ENCODE results near the gene LYSMD1. TPM values are rescaled to one million over a fixed set of nuclear protein-coding genes. Genes with fewer than 3 reads are reported as not detected.

Gene LYSMD1
- total RNA-seq, 3 donors from 2014 or later: 3.0 to 4.4 (median 3.5) TPM

Other genes with a start within 250 kb of the LYSMD1 start
- 10 to 100 TPM; 37.0 to 40.7 (median 40.7) TPM for gene SETDB1, start 239.5 kb downstream of the LYSMD1 start, total RNA-seq
- gene CERS2, start 191.1 kb downstream of the LYSMD1 start, total RNA-seq: 100 to 1,000 TPM; 199 to 208 (median 200) TPM
- not detected for gene ANXA9, start 183.6 kb downstream of the LYSMD1 start, total RNA-seq
- gene MINDY1, start 159.0 kb downstream of the LYSMD1 start, total RNA-seq: 1 to 10 TPM; 5.0 to 7.0 (median 6.5) TPM
- 10 to 100 TPM; 11.0 to 13.7 (median 11.9) TPM for gene PRUNE1, start 157.5 kb downstream of the LYSMD1 start, total RNA-seq
- under 1 TPM; 0.22 to 0.53 (median 0.28) TPM for gene BNIPL, start 129.3 kb downstream of the LYSMD1 start, total RNA-seq
- gene C1orf56, start 118.2 kb downstream of the LYSMD1 start, total RNA-seq: 1 to 10 TPM in 2 of 3 donors, under 1 TPM in 1; 0.99 to 1.3 (median 1.1) TPM
- 100 to 1,000 TPM; 126 to 148 (median 142) TPM for gene CDC42SE1, start 106.3 kb downstream of the LYSMD1 start, total RNA-seq
- gene MLLT11, start 105.5 kb downstream of the LYSMD1 start, total RNA-seq: 1 to 10 TPM; 2.3 to 2.8 (median 2.6) TPM
- gene GABPB2, start 95.1 kb downstream of the LYSMD1 start, total RNA-seq: 10 to 100 TPM; 22.0 to 25.7 (median 22.2) TPM
- 1 to 10 TPM in 1 of 3 donors, under 1 TPM in 2; 0.78 to 1.3 (median 0.84) TPM for gene SEMA6C, start 19.3 kb downstream of the LYSMD1 start, total RNA-seq
- gene TNFAIP8L2, start 9.3 kb downstream of the LYSMD1 start, total RNA-seq: 10 to 100 TPM; 15.8 to 18.3 (median 18.2) TPM
- 10 to 100 TPM; 92.8 to 95.0 (median 93.3) TPM for gene SCNM1, start 242 bp upstream of the LYSMD1 start, total RNA-seq
- gene TMOD4, start 10.1 kb upstream of the LYSMD1 start, total RNA-seq: 1 to 10 TPM in 2 of 3 donors, under 1 TPM in 1; 0.52 to 2.9 (median 2.3) TPM
- 10 to 100 TPM; 72.5 to 81.9 (median 78.1) TPM for gene VPS72, start 24.3 kb upstream of the LYSMD1 start, total RNA-seq
- 100 to 1,000 TPM in 2 of 3 donors, 10 to 100 TPM in 1; 98.5 to 110 (median 100) TPM for gene PIP5K1A, start 32.6 kb upstream of the LYSMD1 start, total RNA-seq
- 100 to 1,000 TPM; 336 to 368 (median 350) TPM for gene PSMD4, start 88.8 kb upstream of the LYSMD1 start, total RNA-seq
- 10 to 100 TPM; 25.3 to 27.5 (median 25.9) TPM for gene ZNF687, start 116.4 kb upstream of the LYSMD1 start, total RNA-seq
- gene PI4KB, start 161.5 kb upstream of the LYSMD1 start, total RNA-seq: 10 to 100 TPM; 50.9 to 60.2 (median 57.8) TPM
- 10 to 100 TPM; 48.7 to 58.6 (median 50.9) TPM for gene RFX5, start 181.3 kb upstream of the LYSMD1 start, total RNA-seq
- under 1 TPM; 0.43 to 0.82 (median 0.63) TPM for gene SELENBP1, start 206.8 kb upstream of the LYSMD1 start, total RNA-seq
- 100 to 1,000 TPM; 641 to 690 (median 678) TPM for gene PSMB4, start 233.7 kb upstream of the LYSMD1 start, total RNA-seq

Measured in activated T-cell treated with anti-CD3 and anti-CD28 coated beads, Interleukin-2, amount 50 U/mL, for 4 hours (primary cell).